ENCODE results near the gene GPAM.

Gene GPAM

DNA sequence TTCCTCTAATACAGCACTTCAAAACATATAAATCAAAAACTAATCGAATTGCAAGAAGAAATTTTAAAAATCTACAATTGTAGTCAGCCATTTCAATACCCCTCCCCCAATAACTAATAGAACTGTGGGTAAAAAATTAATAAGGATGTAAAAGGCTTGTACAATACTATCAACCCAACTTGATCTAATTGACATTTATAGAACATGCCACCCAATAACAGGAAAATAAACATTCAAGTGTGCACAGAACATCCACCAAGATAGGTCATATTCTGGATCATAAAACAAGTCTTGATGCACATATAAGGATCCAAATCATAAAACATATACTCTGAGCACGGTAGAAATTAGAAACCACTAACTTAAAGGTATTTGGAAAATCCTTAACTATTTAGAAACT is 4.0 kb upstream of the GPAM start:
- Histone ChIP-seq H3K4me1 (ENCODE audit: low read depth, poor library complexity, severe bottlenecking) (peaks cover 13% of the 10 kb centered on the region), H3K36me3 (ENCODE audit: insufficient read depth) (no peaks in the 10 kb centered on the region), H2AFZ (ENCODE audit: low read depth) (no peak overlapping the region), H3K4me2 (no peak overlapping the region), H3K79me2 (ENCODE audit: insufficient read depth, low read depth) (no peaks in the 10 kb centered on the region), H3K4me3 (IDR thresholded peaks at IDR 0.05; ENCODE audit: insufficient read depth, low read depth, low read length) (no peak overlapping the region), H3K9ac (no peak overlapping the region), H3K27ac (no peak overlapping the region), H3K27me3 (ENCODE audit: insufficient read depth, low read depth) (no peaks in the 10 kb centered on the region), H4K20me1 (ENCODE audit: insufficient read depth) (no peaks in the 10 kb centered on the region)
- TF ChIP-seq, protein P1, sequence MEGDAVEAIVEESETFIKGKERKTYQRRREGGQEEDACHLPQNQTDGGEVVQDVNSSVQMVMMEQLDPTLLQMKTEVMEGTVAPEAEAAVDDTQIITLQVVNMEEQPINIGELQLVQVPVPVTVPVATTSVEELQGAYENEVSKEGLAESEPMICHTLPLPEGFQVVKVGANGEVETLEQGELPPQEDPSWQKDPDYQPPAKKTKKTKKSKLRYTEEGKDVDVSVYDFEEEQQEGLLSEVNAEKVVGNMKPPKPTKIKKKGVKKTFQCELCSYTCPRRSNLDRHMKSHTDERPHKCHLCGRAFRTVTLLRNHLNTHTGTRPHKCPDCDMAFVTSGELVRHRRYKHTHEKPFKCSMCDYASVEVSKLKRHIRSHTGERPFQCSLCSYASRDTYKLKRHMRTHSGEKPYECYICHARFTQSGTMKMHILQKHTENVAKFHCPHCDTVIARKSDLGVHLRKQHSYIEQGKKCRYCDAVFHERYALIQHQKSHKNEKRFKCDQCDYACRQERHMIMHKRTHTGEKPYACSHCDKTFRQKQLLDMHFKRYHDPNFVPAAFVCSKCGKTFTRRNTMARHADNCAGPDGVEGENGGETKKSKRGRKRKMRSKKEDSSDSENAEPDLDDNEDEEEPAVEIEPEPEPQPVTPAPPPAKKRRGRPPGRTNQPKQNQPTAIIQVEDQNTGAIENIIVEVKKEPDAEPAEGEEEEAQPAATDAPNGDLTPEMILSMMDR (conservative IDR thresholded peaks at IDR 0.05; ENCODE audit: low read depth, low read length): no peak

DNA sequence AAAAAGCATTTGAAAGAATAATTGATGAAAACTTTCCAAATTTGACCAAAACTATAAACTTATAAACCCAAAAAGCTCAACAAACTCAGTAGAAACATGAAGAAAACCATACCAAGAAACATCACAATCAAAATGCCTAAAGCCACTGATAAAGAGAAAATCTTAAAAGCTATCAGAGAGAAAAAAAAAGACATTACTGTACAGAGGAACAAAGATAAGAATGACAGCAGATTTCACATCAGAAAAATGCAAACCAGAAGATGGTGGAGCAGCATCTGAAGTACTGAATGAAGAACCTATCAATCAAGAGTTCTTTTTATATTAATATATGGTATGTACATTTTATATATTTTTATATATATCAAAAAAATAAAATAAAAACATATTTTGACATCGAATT is 2.4 kb upstream of the GPAM start:
- H3K27ac ChIP-seq: no peak overlapping the region
- no peaks in the 10 kb centered on the region for H4K20me1 ChIP-seq (ENCODE audit: insufficient read depth)
- H2AFZ ChIP-seq (ENCODE audit: low read depth): no peak overlapping the region
- H3K79me2 ChIP-seq (ENCODE audit: insufficient read depth, low read depth): no peaks in the 10 kb centered on the region
- TF ChIP-seq, protein P1 (conservative IDR thresholded peaks at IDR 0.05; ENCODE audit: low read depth, low read length): no peak
- H3K27me3 ChIP-seq (ENCODE audit: insufficient read depth, low read depth): no peaks in the 10 kb centered on the region
- no peak overlapping the region for H3K4me2 ChIP-seq
- H3K4me3 ChIP-seq (IDR thresholded peaks at IDR 0.05; ENCODE audit: insufficient read depth, low read depth, low read length): no peak overlapping the region
- H3K9ac ChIP-seq: no peak overlapping the region
- H3K4me1 ChIP-seq (ENCODE audit: low read depth, poor library complexity, severe bottlenecking): peaks cover 17% of the 10 kb centered on the region
- no peaks in the 10 kb centered on the region for H3K36me3 ChIP-seq (ENCODE audit: insufficient read depth)

DNA sequence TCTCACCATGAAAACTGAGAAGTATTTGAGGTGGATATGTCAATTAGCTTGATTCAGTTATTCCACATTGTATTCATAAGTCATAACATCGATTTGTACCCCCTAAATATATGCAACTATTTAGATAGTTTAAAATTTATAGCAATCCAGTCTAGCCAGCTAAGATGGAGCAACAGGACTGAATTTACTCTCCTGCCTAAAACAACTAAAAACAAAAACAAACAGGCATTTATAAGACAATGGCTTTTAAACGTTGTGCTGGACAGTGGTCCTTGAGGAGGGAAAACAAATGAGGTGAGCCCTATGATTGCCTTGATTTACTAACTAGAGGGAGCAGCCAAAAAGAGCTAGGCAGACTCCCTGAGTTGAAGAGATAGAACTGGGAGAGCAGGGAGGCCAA is 814 bp upstream of the GPAM start:
- H3K4me3 ChIP-seq (IDR thresholded peaks at IDR 0.05; ENCODE audit: insufficient read depth, low read depth, low read length): peak overlapping the region; percentile 61
- no peaks in the 10 kb centered on the region for H4K20me1 ChIP-seq (ENCODE audit: insufficient read depth)
- peaks cover 17% of the 10 kb centered on the region for H3K4me1 ChIP-seq (ENCODE audit: low read depth, poor library complexity, severe bottlenecking)
- no peak overlapping the region for H3K27ac ChIP-seq
- TF ChIP-seq, protein P1 (conservative IDR thresholded peaks at IDR 0.05; ENCODE audit: low read depth, low read length): no peak
- H3K9ac ChIP-seq: peak overlapping the region; percentile 56; the same call in 1 of the 2 replicates
- H2AFZ ChIP-seq (ENCODE audit: low read depth): peak overlapping the region; percentile 89
- H3K4me2 ChIP-seq: peak overlapping the region; percentile 78
- H3K27me3 ChIP-seq (ENCODE audit: insufficient read depth, low read depth): no peaks in the 10 kb centered on the region
- H3K36me3 ChIP-seq (ENCODE audit: insufficient read depth): no peaks in the 10 kb centered on the region
- H3K79me2 ChIP-seq (ENCODE audit: insufficient read depth, low read depth): no peaks in the 10 kb centered on the region

DNA sequence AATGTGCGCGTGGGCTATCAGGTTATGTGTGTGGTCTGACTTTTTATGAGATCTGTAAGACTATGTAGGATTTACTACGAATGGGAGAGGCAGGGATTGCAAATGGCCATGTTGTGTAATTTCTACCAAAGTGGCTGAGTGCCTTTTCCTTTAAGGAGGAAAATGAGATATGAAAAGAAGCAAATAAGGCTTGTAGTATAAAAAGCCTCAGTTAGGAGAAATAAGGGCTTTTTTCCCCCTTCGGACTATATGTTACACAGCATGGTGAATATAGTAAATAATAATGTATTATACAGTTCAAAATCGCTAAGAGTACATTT is 447 bp upstream of the GPAM start:
- Histone ChIP-seq H3K4me3 (IDR thresholded peaks at IDR 0.05; ENCODE audit: insufficient read depth, low read depth, low read length) (peak overlapping the region; percentile 61), H4K20me1 (ENCODE audit: insufficient read depth) (no peaks in the 10 kb centered on the region), H3K4me1 (ENCODE audit: low read depth, poor library complexity, severe bottlenecking) (peaks cover 17% of the 10 kb centered on the region), H2AFZ (ENCODE audit: low read depth) (peak overlapping the region; percentile 89), H3K79me2 (ENCODE audit: insufficient read depth, low read depth) (no peaks in the 10 kb centered on the region), H3K27me3 (ENCODE audit: insufficient read depth, low read depth) (no peaks in the 10 kb centered on the region), H3K36me3 (ENCODE audit: insufficient read depth) (no peaks in the 10 kb centered on the region), H3K27ac (peak overlapping the region; percentile 16; the same call in 1 of the 2 replicates), H3K9ac (peak overlapping the region; percentile 56; the same call in 1 of the 2 replicates), H3K4me2 (peak overlapping the region; percentile 78)
- TF ChIP-seq, protein P1 (conservative IDR thresholded peaks at IDR 0.05; ENCODE audit: low read depth, low read length): no peak

All from KMS-11 (cell line).